Vagina (tissue), 2 donors: ENCODE results near the gene RBFOX1. TPM values are rescaled to one million over a fixed set of nuclear protein-coding genes. Genes with fewer than 3 reads are reported as not detected.

Source experiments
- DNase-seq, 2 donors: peaks; one replicate each; pipeline ENCODE4 v3.0.0-alpha.2; 2017; ENCODE audit errors: extremely low spot score in 2 of 2
- H3K27ac ChIP-seq: fragments of 200-600 bp; sonication (generic); one replicate; pipeline ENCODE4 v1.5.1; 2019
- H3K27me3 ChIP-seq: fragments of 200-600 bp; sonication (generic); one replicate; pipeline ENCODE4 v1.5.1; 2019
- H3K36me3 ChIP-seq, 2 donors: fragments of 200-600 bp; sonication (generic); one replicate each; pipeline ENCODE4 v1.5.1; 2017 to 2019
- H3K4me1 ChIP-seq: fragments of 200-600 bp; sonication (generic); one replicate; pipeline ENCODE4 v1.5.1; 2019
- H3K4me3 ChIP-seq, 2 donors: fragments of 200-600 bp; sonication (generic); 1 replicate in 1 of 2; 2 replicates in 1 of 2; pipeline ENCODE4 v1.5.1; 2016 to 2019
- H3K9me3 ChIP-seq: fragments of 200-600 bp; sonication (generic); one replicate; pipeline ENCODE4 v1.5.1; 2019
- CTCF ChIP-seq, 3 experiments: fragments of 450-650 bp in 2 of 3; fragments of 200-600 bp in 1 of 3; sonication (generic) in 1 of 3; IDR thresholded peaks; one replicate each; pipeline ENCODE4 v1.5.1; 2017 to 2019; ENCODE audit warnings: antibody characterized with exemption in 3 of 3, mild to moderate bottlenecking in 2 of 3, moderate library complexity in 2 of 3
- POLR2A ChIP-seq, 2 donors: fragments of 450-650 bp; IDR thresholded peaks; one replicate each; pipeline ENCODE4 v1.6.1; 2017; ENCODE audit warnings: antibody characterized with exemption in 2 of 2, mild to moderate bottlenecking in 2 of 2, moderate library complexity in 2 of 2
- POLR2AphosphoS5 ChIP-seq, 2 donors: sonication (generic); formaldehyde crosslinking; IDR thresholded peaks; one replicate each; pipeline ENCODE4 v1.9.0; 2017; ENCODE audit warnings: antibody characterized with exemption in 2 of 2, mild to moderate bottlenecking in 2 of 2, low read depth in 1 of 2; ENCODE audit not compliant: insufficient read depth in 1 of 2
- intact Hi-C: fragments of 100-400 bp; cut with DNase I; formaldehyde crosslinking; loops from one replicate; pipeline ENCODE4 v1.15.1; 2023
- total RNA-seq: library from RNA; depleted of rRNA; stranded (reverse); fragments of >200 nt; gene quantifications from one replicate; pipeline ENCODE4 v1.2.3, GENCODE V29; 2016

The RBFOX1 gene
- total RNA-seq, 1 donor from 2014 or later = 6.6 TPM

- Histone ChIP-seq H3K27ac (no peak overlapping the region), H3K27me3 (no peaks in the 10 kb centered on the region), H3K9me3 (no peaks in the 10 kb centered on the region), H3K4me3 (no peak overlapping the region), H3K4me1 (no peaks in the 10 kb centered on the region), H3K36me3 (no peaks in the 10 kb centered on the region)
- TF ChIP-seq POLR2A (IDR thresholded peaks at IDR 0.05) = no peak
- TF ChIP-seq POLR2AphosphoS5 (IDR thresholded peaks at IDR 0.05; ENCODE audit: insufficient read depth in 1 of 2, low read depth in 1 of 2) = no peak
- TF ChIP-seq CTCF (IDR thresholded peaks at IDR 0.05) = no peak
- intact Hi-C loops = no loop called here
- DNase-seq = no peak
These were observed 119.4 kb downstream of the RBFOX1 start for GRCh38 chr16:7452090-7452489.

- H3K27me3 ChIP-seq = no peaks in the 10 kb centered on the region
- no peaks in the 10 kb centered on the region for H3K4me1 ChIP-seq
- H3K9me3 ChIP-seq = no peaks in the 10 kb centered on the region
- DNase-seq = no peak
- H3K36me3 ChIP-seq = no peaks in the 10 kb centered on the region
- H3K27ac ChIP-seq = no peak overlapping the region
- TF ChIP-seq CTCF (IDR thresholded peaks at IDR 0.05) = no peak
- TF ChIP-seq POLR2A (IDR thresholded peaks at IDR 0.05) = no peak
- TF ChIP-seq POLR2AphosphoS5 (IDR thresholded peaks at IDR 0.05; ENCODE audit: insufficient read depth in 1 of 2, low read depth in 1 of 2) = no peak
- intact Hi-C loops = no loop called here
- no peak overlapping the region for H3K4me3 ChIP-seq
These were observed 123.6 kb downstream of the RBFOX1 start for GRCh38 chr16:7456211-7456610.

- intact Hi-C loops = no loop called here
- TF ChIP-seq CTCF (IDR thresholded peaks at IDR 0.05) = no peak
- TF ChIP-seq POLR2A (IDR thresholded peaks at IDR 0.05) = no peak
- TF ChIP-seq POLR2AphosphoS5 (IDR thresholded peaks at IDR 0.05; ENCODE audit: insufficient read depth in 1 of 2, low read depth in 1 of 2) = no peak
These were observed 125.5 kb downstream of the RBFOX1 start for GRCh38 chr16:7458144-7458543.

GRCh38 chr16:7470344-7470743 is 137.7 kb downstream of the RBFOX1 start:
- Histone ChIP-seq H3K27ac (no peak overlapping the region), H3K4me3 (no peak overlapping the region), H3K9me3 (no peaks in the 10 kb centered on the region), H3K4me1 (no peaks in the 10 kb centered on the region), H3K36me3 (no peaks in the 10 kb centered on the region), H3K27me3 (no peaks in the 10 kb centered on the region)
- intact Hi-C loops = no loop called here
- TF ChIP-seq POLR2AphosphoS5 (IDR thresholded peaks at IDR 0.05; ENCODE audit: insufficient read depth in 1 of 2, low read depth in 1 of 2) (no peak), POLR2A (IDR thresholded peaks at IDR 0.05) (no peak), CTCF (IDR thresholded peaks at IDR 0.05) (no peak)
- DNase-seq = no peak

More at GRCh38 chr16:7458144-7458543, 125.5 kb downstream of the RBFOX1 start:
- no peak overlapping the region for H3K27ac ChIP-seq
- no peak overlapping the region for H3K4me3 ChIP-seq
- H3K27me3 ChIP-seq = no peaks in the 10 kb centered on the region
- no peaks in the 10 kb centered on the region for H3K9me3 ChIP-seq
- no peaks in the 10 kb centered on the region for H3K36me3 ChIP-seq
- DNase-seq = no peak
- no peaks in the 10 kb centered on the region for H3K4me1 ChIP-seq

- no peak overlapping the region for H3K27ac ChIP-seq
- no peaks in the 10 kb centered on the region for H3K27me3 ChIP-seq
- no peak overlapping the region for H3K4me3 ChIP-seq
- H3K36me3 ChIP-seq = no peaks in the 10 kb centered on the region
- intact Hi-C loops = no loop called here
- H3K9me3 ChIP-seq = no peaks in the 10 kb centered on the region
- no peaks in the 10 kb centered on the region for H3K4me1 ChIP-seq
- no peak for DNase-seq
- TF ChIP-seq CTCF (IDR thresholded peaks at IDR 0.05) = no peak
- no peak for TF ChIP-seq POLR2AphosphoS5 (IDR thresholded peaks at IDR 0.05; ENCODE audit: insufficient read depth in 1 of 2, low read depth in 1 of 2)
- no peak for TF ChIP-seq POLR2A (IDR thresholded peaks at IDR 0.05)
These were observed 138.6 kb downstream of the RBFOX1 start for GRCh38 chr16:7471268-7471667.
